NCI-H526 (cell line): ENCODE results near the gene XYLT1.
"Not testable (repeated sequence)": the region's sequence is repeated elsewhere in the genome, so short reads cannot be mapped to it uniquely, and the experiment has no call there.

Experiments
- DNase-seq, 2 experiments: peaks; one replicate each; lab custom pipeline; 2025; lab: John Stamatoyannopoulos, UW

XYLT1 gene

GRCh38 chr16:17335406-17335805 lies 135.4 kb downstream of the XYLT1 start:
- not testable (repeated sequence) for DNase-seq

GRCh38 chr16:17334096-17334495 lies 136.7 kb downstream of the XYLT1 start:
- no peak for DNase-seq

GRCh38 chr16:17333229-17333628 lies 137.5 kb downstream of the XYLT1 start:
- no peak for DNase-seq

GRCh38 chr16:17331991-17332390 lies 138.8 kb downstream of the XYLT1 start:
- no peak for DNase-seq

- no peak for DNase-seq
These were observed 139.6 kb downstream of the XYLT1 start for GRCh38 chr16:17331071-17331607.

GRCh38 chr16:17330044-17330443 lies 140.7 kb downstream of the XYLT1 start:
- DNase-seq, result no peak

- DNase-seq, result no peak
These were observed 141.4 kb downstream of the XYLT1 start for GRCh38 chr16:17329391-17329790.

GRCh38 chr16:17328932-17329331 lies 141.8 kb downstream of the XYLT1 start:
- DNase-seq, result no peak

GRCh38 chr16:17327664-17328335 lies 143.0 kb downstream of the XYLT1 start:
- DNase-seq, result no peak

- DNase-seq, result no peak
These were observed 145.2 kb downstream of the XYLT1 start for GRCh38 chr16:17325476-17326143.

GRCh38 chr16:17324451-17324850 lies 146.3 kb downstream of the XYLT1 start:
- DNase-seq, result no peak

GRCh38 chr16:17323171-17323570 lies 147.6 kb downstream of the XYLT1 start:
- DNase-seq, result no peak

- no peak for DNase-seq
These were observed 148.9 kb downstream of the XYLT1 start for GRCh38 chr16:17321824-17322223.

GRCh38 chr16:17320009-17320408 lies 150.8 kb downstream of the XYLT1 start:
- DNase-seq, result no peak

- no peak for DNase-seq
These were observed 152.5 kb downstream of the XYLT1 start for GRCh38 chr16:17318238-17318637.

- DNase-seq, result no peak
These were observed 154.8 kb downstream of the XYLT1 start for GRCh38 chr16:17316005-17316404.

- no peak for DNase-seq
These were observed 156.8 kb downstream of the XYLT1 start for GRCh38 chr16:17313793-17314547.

GRCh38 chr16:17313085-17313611 lies 157.6 kb downstream of the XYLT1 start:
- DNase-seq, result no peak

GRCh38 chr16:17312094-17312710 lies 158.6 kb downstream of the XYLT1 start:
- no peak for DNase-seq

GRCh38 chr16:17311333-17312093 lies 159.2 kb downstream of the XYLT1 start:
- DNase-seq, result no peak

- DNase-seq, result no peak
These were observed 161.2 kb downstream of the XYLT1 start for GRCh38 chr16:17309510-17309909.
